HepG2 (cell line): ENCODE measurements around the gene SLC35D2. TPM values are rescaled to one million over a fixed set of nuclear protein-coding genes. Genes with fewer than 3 reads are reported as not detected.

Experiments used
- AHR ChIP-seq: IDR thresholded peaks from 2 replicates; pipeline ENCODE4 v1.6.1; 2018; ENCODE audit warnings: missing genetic modification reagents, missing compliant biosample characterization
- BCL6 ChIP-seq: IDR thresholded peaks from 2 replicates; pipeline ENCODE4 v1.6.1; 2016; ENCODE audit warnings: missing genetic modification reagents, missing compliant biosample characterization
- FOXM1 ChIP-seq: sonication (generic); formaldehyde crosslinking; IDR thresholded peaks from 2 replicates; pipeline ENCODE4 v1.5.0; 2020; ENCODE audit warnings: missing genetic modification reagents
- GATAD2A ChIP-seq: IDR thresholded peaks from 2 replicates; pipeline ENCODE4 v1.6.1; 2016
- GZF1 ChIP-seq: sonication (generic); formaldehyde crosslinking; IDR thresholded peaks from 2 replicates; pipeline ENCODE4 v1.5.1; 2020; ENCODE audit warnings: mild to moderate bottlenecking, missing genetic modification reagents
- HDAC1 ChIP-seq: sonication (generic); formaldehyde crosslinking; IDR thresholded peaks from 2 replicates; pipeline ENCODE4 v1.5.1; 2020; ENCODE audit warnings: mild to moderate bottlenecking, missing genetic modification reagents
- HOXA7 ChIP-seq: sonication (generic); formaldehyde crosslinking; IDR thresholded peaks from 2 replicates; pipeline ENCODE4 v1.8.1; 2022; ENCODE audit warnings: mild to moderate bottlenecking, missing genetic modification reagents, moderate library complexity
- ISX ChIP-seq: sonication (generic); formaldehyde crosslinking; conservative IDR thresholded peaks from 2 replicates; pipeline ENCODE4 v1.5.0; 2020; ENCODE audit warnings: missing genetic modification reagents
- NFIC ChIP-seq: IDR thresholded peaks from 2 replicates; pipeline ENCODE4 v1.6.1; 2012; ENCODE audit warnings: mild to moderate bottlenecking, low read length, inconsistent platforms
- PPARG ChIP-seq: conservative IDR thresholded peaks from 2 replicates; pipeline ENCODE4 v1.6.1; 2016; ENCODE audit warnings: missing biosample characterization, missing genetic modification reagents
- SALL2 ChIP-seq: sonication (generic); formaldehyde crosslinking; IDR thresholded peaks from 2 replicates; pipeline ENCODE4 v1.8.1; 2023; ENCODE audit warnings: mild to moderate bottlenecking, missing genetic modification reagents, inconsistent platforms
- SRSF9 ChIP-seq: fragments of 200-400 bp; formaldehyde crosslinking; IDR thresholded peaks from 2 replicates; pipeline ENCODE4 v1.6.1; 2018; ENCODE audit warnings: borderline replicate concordance, mild to moderate bottlenecking, low read depth, low read length; ENCODE audit not compliant: insufficient read depth, poor library complexity, severe bottlenecking
- ZBTB7B ChIP-seq: sonication (generic); formaldehyde crosslinking; IDR thresholded peaks from 2 replicates; pipeline ENCODE4 v1.4.0; 2020; ENCODE audit warnings: missing genetic modification reagents
- ZNF317 ChIP-seq: sonication (generic); formaldehyde crosslinking; IDR thresholded peaks from 2 replicates; pipeline ENCODE4 v1.5.0; 2020; ENCODE audit warnings: mild to moderate bottlenecking, missing genetic modification reagents
- ZNF367 ChIP-seq: sonication (generic); formaldehyde crosslinking; IDR thresholded peaks from 2 replicates; pipeline ENCODE4 v1.4.0; 2020; ENCODE audit warnings: missing genetic modification reagents, borderline replicate concordance
- ZNF468 ChIP-seq: sonication (generic); formaldehyde crosslinking; IDR thresholded peaks from 2 replicates; pipeline ENCODE4 v1.8.0; 2022; ENCODE audit warnings: mild to moderate bottlenecking, moderate library complexity, missing genetic modification reagents
- ZNF746 ChIP-seq: sonication (generic); formaldehyde crosslinking; IDR thresholded peaks from 2 replicates; pipeline ENCODE4 v1.8.0; 2022; ENCODE audit warnings: mild to moderate bottlenecking, missing genetic modification reagents
- ZNF816 ChIP-seq: sonication (generic); formaldehyde crosslinking; IDR thresholded peaks from 2 replicates; pipeline ENCODE4 v1.8.0; 2022; ENCODE audit warnings: missing genetic modification reagents, mild to moderate bottlenecking, borderline replicate concordance
- polyA plus RNA-seq, 8 experiments: library from polyadenylated mRNA; depleted of rRNA in 3 of 8; stranded (reverse) in 7 of 8; unstranded in 1 of 8; fragments of >200 nt; fragmentation: Illumina TruSeq in 4 of 8; extraction: Trizol in 4 of 8; gene quantifications; 2 replicates each; pipeline versions ENCODE4 v1.2.1 to v1.2.3, GENCODE V29; 2011 to 2016; ENCODE audit warnings: low read depth in 4 of 8, missing spikeins in 1 of 8, mixed read lengths in 1 of 8; ENCODE audit not compliant: insufficient read depth in 1 of 8
- total RNA-seq, 5 experiments: library from RNA; depleted of rRNA; stranded (reverse); fragments of >200 nt; fragmentation: Illumina TruSeq; extraction: Trizol; gene quantifications; 2 replicates each; pipeline ENCODE4 v1.2.3, GENCODE V29; 2016; ENCODE audit warnings: low read depth in 1 of 5
- TF ChIP-seq, protein P1 (sequence below): sonication (generic); formaldehyde crosslinking; IDR thresholded peaks from 2 replicates; pipeline ENCODE4 v1.4.0; 2020; ENCODE audit warnings: mild to moderate bottlenecking, missing genetic modification reagents
- TF ChIP-seq, protein P2 (sequence below): sonication (generic); formaldehyde crosslinking; IDR thresholded peaks from 2 replicates; pipeline ENCODE4 v1.5.0; 2020; ENCODE audit warnings: mild to moderate bottlenecking, low read depth, missing genetic modification reagents, borderline replicate concordance
- TF ChIP-seq, protein P3 (sequence below): sonication (generic); formaldehyde crosslinking; IDR thresholded peaks from 2 replicates; pipeline ENCODE4 v1.5.0; 2020; ENCODE audit warnings: missing genetic modification reagents
- TF ChIP-seq, protein P4 (sequence below): sonication (generic); formaldehyde crosslinking; IDR thresholded peaks from 2 replicates; pipeline ENCODE4 v1.5.1; 2020; ENCODE audit warnings: mild to moderate bottlenecking, missing genetic modification reagents, moderate library complexity

Gene SLC35D2
- total and polyA plus RNA-seq, 2 of the 13 experiments (the other 11 are each of a cell fraction or from before 2014, with no cell fraction given): 96.2 to 103 TPM

DNA sequence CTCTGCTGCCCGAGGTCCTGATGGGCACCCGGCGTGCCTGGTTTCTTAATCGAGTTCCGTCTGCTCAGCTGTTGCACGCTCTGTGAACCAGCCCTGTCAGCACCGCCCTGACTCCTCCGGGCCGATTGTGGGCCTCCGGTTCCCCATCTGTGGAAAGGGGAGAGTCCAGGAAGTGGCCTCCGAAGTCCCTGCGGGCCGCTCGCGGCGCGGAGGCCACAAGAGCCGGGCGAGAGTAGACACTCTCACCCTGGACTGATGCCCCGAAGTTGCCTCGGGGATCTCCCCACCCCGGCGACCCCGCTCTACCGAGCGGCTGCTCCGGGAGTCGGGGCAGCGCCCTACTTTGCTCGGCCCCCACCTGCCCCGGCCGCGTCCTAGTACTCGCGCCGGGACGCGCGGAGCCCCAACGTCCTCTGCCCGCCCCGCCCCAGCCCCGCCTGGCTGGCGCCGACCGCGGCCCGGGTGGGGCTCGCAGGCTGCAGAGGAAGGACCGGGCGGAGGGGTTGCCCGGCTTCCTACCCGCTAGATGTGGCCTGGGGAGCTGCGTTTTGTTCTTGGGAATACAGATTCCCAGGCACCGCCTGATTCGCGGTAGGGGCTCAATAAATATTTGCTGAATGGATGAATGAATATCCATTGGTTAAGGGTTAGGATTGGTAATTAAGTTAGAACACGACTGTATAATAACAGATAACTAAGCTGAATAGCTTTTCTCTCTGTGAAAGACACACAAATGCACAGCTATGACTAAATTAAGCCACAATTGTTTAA, 35.6 kb upstream of the SLC35D2 start (continued):
- TF ChIP-seq GZF1 (CRISPR knock-in tag) (no peak), ZNF468 (CRISPR knock-in tag) (peak; percentile 85; the same call in 1 of the 2 replicates), HOXA7 (no peak), HDAC1 (CRISPR knock-in tag) (peak; percentile 38; the same call in 1 of the 2 replicates), GATAD2A (CRISPR knock-in tag) (peak; percentile 36; the same call in 1 of the 2 replicates), ISX (CRISPR knock-in tag) (no peak), SALL2 (CRISPR knock-in tag) (peak; percentile 71), ZNF746 (CRISPR knock-in tag) (peak; percentile 41; the same call in 1 of the 2 replicates), AHR (CRISPR knock-in tag) (peak; percentile 31; the same call in 1 of the 2 replicates), ZBTB7B (CRISPR knock-in tag) (peak; percentile 51; the same call in 1 of the 2 replicates), FOXM1 (CRISPR knock-in tag) (no peak), ZNF367 (CRISPR knock-in tag) (no peak; the same call in 1 of the 2 replicates), ZNF317 (CRISPR knock-in tag) (no peak), PPARG (peak; percentile 66), NFIC (no peak), BCL6 (peak; percentile 8; the same call in 1 of the 2 replicates), SRSF9 (no peak), ZNF816 (CRISPR knock-in tag) (0 out of 2 replicates have a peak, but pooled peaks have one; percentile 21)
- TF ChIP-seq, protein P1, sequence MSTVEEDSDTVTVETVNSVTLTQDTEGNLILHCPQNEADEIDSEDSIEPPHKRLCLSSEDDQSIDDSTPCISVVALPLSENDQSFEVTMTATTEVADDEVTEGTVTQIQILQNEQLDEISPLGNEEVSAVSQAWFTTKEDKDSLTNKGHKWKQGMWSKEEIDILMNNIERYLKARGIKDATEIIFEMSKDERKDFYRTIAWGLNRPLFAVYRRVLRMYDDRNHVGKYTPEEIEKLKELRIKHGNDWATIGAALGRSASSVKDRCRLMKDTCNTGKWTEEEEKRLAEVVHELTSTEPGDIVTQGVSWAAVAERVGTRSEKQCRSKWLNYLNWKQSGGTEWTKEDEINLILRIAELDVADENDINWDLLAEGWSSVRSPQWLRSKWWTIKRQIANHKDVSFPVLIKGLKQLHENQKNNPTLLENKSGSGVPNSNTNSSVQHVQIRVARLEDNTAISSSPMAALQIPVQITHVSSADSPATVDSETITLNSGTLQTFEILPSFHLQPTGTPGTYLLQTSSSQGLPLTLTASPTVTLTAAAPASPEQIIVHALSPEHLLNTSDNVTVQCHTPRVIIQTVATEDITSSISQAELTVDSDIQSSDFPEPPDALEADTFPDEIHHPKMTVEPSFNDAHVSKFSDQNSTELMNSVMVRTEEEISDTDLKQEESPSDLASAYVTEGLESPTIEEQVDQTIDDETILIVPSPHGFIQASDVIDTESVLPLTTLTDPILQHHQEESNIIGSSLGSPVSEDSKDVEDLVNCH (CRISPR knock-in tag): no peak
- TF ChIP-seq, protein P2, sequence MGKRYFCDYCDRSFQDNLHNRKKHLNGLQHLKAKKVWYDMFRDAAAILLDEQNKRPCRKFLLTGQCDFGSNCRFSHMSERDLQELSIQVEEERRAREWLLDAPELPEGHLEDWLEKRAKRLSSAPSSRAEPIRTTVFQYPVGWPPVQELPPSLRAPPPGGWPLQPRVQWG (CRISPR knock-in tag): no peak
- TF ChIP-seq, protein P3, sequence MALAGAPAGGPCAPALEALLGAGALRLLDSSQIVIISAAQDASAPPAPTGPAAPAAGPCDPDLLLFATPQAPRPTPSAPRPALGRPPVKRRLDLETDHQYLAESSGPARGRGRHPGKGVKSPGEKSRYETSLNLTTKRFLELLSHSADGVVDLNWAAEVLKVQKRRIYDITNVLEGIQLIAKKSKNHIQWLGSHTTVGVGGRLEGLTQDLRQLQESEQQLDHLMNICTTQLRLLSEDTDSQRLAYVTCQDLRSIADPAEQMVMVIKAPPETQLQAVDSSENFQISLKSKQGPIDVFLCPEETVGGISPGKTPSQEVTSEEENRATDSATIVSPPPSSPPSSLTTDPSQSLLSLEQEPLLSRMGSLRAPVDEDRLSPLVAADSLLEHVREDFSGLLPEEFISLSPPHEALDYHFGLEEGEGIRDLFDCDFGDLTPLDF (CRISPR knock-in tag): no peak
- TF ChIP-seq, protein P4, sequence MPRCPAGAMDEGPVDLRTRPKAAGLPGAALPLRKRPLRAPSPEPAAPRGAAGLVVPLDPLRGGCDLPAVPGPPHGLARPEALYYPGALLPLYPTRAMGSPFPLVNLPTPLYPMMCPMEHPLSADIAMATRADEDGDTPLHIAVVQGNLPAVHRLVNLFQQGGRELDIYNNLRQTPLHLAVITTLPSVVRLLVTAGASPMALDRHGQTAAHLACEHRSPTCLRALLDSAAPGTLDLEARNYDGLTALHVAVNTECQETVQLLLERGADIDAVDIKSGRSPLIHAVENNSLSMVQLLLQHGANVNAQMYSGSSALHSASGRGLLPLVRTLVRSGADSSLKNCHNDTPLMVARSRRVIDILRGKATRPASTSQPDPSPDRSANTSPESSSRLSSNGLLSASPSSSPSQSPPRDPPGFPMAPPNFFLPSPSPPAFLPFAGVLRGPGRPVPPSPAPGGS: no peak
